NCI-H748 treated with DMSO at 0.1 percent for 48 hours (cell line): Measurements from ENCODE around the gene REV3L.
"Not testable (repeated sequence)": the region's sequence is repeated elsewhere in the genome, so short reads cannot be mapped to it uniquely, and the experiment has no call there.

Experiments
- DNase-seq: peaks from one replicate; lab custom pipeline; 2025; lab: John Stamatoyannopoulos, UW

REV3L gene

DNA sequence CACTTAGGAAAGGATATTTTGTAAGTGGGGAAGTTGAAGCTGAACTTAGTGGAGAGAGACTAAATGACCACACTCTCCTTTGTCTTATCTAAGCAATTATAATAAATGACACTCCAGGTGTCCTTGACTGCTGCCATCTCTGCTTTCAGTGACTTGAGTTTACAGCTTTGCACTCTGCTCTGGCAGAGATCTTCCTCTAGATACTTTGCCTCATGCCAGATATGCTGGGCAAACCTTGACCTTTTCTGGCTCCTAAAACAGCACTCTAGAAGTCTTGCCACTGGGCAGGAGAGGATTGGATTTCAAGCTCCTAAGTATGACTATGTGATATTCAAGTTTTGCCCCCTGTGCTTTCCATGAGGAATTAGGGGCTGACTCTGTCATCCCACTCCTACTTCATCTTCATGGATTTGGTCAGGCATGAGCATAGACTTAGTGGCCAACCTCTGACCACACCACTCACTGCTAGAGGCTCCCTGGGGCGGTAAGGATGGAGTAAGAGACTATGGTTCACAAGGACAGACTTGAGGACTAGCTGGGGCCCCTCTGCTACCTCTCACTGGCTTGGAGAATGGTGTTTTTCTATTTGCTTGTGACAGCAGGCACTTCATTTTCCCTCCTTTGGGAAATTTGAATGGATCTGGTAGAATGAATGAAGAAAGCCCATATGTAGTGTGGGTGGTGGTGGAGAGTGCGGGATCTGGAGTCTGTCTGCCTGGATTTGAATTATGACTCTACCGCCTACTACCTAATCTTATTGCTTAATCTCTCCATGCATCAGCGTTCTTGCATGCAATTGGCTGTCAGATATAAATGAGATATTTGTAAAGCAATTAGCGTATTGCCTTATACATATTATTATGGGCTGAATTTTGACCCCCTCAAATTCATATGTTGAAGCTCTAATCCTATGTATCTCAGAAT, 191.4 kb downstream of the REV3L start:
- DNase-seq = no peak

DNA sequence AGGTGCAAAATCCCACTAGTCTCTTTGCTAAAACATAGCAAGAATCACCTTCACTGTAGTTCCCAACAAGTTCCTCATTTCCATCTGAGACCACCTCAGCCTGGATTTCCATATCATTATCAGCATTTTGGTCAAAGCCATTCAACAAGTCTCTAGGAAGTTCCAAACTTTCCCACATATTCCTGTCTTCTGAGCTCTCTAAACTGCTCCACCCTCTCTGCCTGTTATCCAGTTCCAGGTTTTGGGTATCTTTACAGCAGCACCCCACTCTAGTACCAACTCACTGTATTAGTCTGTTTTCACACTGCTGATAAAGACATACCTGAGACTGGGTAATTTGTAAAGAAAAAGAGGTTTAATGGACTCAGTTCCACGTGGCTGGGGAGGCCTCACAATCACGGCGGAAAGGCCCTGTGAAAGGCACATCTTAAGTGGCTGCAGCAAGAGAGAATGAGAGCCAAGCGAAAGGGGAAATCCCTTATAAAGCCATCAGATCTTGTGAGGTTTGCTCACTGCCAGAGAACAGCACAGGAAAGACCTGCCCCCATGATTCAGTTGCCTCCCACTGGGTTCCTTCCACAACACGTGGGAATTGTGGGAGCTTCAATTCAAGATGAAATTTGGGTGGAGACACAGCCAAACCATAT, 192.2 kb downstream of the REV3L start:
- not testable (repeated sequence) for DNase-seq

DNA sequence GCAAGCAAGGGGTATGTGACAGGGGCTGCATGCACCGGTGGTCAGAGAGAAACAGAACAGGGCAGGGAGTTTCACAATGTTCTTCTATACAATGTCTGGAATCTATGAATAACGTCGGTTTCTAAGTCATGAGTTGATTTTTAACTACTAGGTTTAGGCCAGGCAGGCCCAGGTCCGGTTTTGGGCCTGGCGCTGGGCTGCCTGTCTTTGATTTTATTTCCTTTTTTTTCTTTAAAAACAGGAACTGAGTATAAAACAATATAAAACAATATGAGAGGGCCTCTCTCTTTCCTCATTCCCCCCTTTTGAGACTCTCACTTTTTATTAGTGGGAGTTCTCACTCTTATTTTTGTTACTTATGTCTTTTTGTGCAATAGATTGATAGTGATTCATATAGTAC, 198.7 kb downstream of the REV3L start:
- not testable (repeated sequence) for DNase-seq

- no peak for DNase-seq
Measured at GRCh38 chr6:111283707-111284106, 199.3 kb downstream of the REV3L start.

DNA sequence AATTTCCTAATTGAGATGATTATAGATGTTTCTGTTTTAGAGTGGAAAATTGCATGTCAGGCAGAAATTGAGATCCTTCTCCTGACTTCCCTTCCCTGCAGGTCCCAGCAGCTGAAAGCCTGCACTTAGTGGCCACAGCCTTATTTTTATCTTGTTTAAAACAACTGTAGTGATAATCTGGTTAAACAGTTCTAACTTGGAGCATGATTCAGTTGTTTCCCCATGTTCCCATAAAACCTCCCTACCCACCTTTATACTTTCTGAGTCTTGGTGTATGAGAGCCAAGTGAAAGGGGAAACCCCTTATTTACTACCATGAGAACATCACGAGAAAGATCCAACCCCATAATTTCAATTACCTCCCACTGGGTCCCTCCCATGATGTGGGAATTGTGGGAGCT, 200.5 kb downstream of the REV3L start:
- DNase-seq = no peak

GRCh38 chr6:111280445-111280955, 202.5 kb downstream of the REV3L start:
- no peak for DNase-seq

DNA sequence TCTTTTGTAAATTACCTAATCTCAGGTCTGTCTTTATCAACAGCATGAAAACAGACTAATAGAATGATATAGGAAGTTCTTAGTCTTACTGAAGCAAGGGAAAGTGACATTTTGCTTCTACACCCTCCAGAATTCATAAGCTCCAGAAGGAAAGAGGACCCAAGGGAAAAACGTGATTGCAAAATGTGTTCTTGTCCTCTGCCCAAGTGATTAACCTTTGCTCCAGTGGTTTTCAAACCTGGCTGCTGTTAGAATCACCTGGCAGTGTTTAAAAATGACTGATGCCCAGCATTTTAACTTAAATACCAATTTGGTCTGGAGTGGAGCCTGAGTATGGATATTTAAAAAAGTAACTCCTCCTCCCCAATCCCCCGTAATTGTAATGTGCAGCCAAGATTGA, 204.3 kb downstream of the REV3L start:
- DNase-seq = no peak

GRCh38 chr6:111277819-111278218, 205.2 kb downstream of the REV3L start:
- no peak for DNase-seq

GRCh38 chr6:111276736-111277135, 206.3 kb downstream of the REV3L start:
- DNase-seq = no peak

GRCh38 chr6:111276335-111276734, 206.7 kb downstream of the REV3L start:
- no peak for DNase-seq

GRCh38 chr6:111274593-111275217, 208.3 kb downstream of the REV3L start:
- no peak for DNase-seq

- DNase-seq = no peak
Measured at GRCh38 chr6:111270121-111270520, 212.9 kb downstream of the REV3L start.

DNA sequence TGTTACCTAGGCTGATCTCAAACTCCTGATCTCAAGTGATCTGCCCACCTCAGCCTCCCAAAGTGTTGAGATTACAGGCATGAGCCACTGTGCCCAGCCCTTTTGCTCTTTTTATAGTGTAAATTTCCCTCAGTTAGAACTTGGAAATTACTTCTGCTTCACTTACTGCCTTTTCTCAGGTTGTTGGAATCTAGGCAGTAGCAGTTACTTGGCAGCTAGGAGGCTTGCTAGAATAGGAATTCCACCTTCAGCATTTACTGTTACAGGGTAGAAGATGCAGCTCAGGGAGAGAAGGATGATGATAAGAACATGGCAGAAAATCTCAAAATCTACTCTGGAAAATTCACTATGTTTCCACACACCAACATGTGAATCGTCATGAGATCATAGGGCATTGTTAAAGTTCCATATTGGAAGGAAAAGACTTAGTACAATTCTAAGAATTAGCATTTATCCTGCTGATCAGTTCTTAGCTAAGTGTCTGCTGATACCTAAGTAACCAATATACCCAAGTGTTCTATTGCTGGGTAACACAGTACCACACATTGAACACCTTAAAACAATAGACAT, 213.5 kb downstream of the REV3L start:
- DNase-seq = no peak

- DNase-seq = no peak
Measured at GRCh38 chr6:111267764-111268333, 215.2 kb downstream of the REV3L start.

DNA sequence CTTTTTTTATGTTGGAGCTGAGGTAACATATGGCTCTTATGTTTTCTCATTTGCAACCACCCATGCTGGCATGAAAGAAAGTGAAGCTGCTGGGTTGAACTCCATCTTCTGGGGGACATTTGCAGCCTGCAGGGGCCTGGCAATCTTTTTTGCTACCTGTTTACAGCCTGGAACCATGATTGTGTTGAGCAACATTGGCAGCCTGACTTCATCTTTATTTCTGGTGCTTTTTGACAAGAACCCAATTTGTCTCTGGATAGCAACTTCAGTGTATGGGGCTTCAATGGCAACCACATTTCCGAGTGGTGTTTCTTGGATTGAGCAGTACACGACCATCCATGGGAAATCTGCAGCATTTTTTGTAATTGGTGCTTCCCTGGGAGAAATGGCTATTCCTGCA, 216.7 kb downstream of the REV3L start:
- no peak for DNase-seq

DNA sequence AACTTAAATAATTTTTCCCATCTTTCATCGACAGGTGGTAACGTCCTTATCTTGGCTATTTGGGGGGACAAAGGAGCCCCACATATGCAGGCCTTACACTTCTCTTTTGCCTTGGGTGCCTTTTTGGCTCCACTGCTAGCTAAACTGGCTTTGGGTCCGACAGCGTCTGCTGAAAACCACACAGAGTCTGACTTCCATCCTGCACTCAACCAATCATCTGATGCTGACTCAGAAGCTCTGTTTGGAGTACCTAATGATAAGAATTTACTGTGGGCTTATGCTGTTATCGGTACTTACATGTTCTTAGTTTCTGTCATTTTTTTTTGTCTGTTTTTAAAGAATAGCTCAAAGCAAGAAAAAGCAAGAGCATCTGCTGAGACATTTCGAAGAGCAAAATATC, 217.2 kb downstream of the REV3L start:
- DNase-seq = no peak

- no peak for DNase-seq
Measured at GRCh38 chr6:111263837-111264236, 219.2 kb downstream of the REV3L start.

GRCh38 chr6:111260570-111261298, 222.3 kb downstream of the REV3L start:
- no peak for DNase-seq

GRCh38 chr6:111259089-111259831, 223.8 kb downstream of the REV3L start:
- DNase-seq = peak; percentile 98

DNA sequence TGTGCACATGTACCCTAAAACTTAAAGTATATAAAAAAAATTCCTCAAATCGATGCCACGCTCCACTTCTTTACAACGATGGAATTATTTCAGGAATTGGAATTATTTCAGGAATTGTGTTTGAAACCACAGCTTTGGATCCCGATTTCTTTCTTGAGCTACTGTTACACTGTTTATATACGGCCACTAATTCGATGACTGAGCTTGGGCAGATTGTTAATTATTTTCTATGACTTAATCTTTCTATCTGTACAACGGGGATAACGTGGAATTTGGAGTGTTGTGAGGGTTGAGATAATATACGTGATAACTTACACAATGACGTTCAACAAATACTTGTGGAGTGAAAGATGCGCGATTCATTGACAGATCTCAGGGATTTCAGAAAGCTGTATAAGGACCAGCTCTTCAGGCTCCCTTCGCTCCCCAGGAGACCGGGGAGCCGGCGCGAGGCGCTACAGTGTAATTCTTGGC, 224.4 kb downstream of the REV3L start:
- DNase-seq = no peak
